Fibroblast of villous mesenchyme (primary cell): Measurements from ENCODE around the gene HOXA2. TPM values are rescaled to one million over a fixed set of nuclear protein-coding genes. Genes with fewer than 3 reads are reported as not detected.
A peak's percentile ranks its signal among the peaks of the same experiment; 100 is the strongest.

Source experiments
- DNase-seq: peaks from one replicate; pipeline ENCODE4 v3.0.0-alpha.2; 2010; ENCODE audit warnings: low read depth
- H3K4me3 ChIP-seq: 2 replicates; pipeline ENCODE4 v1.5.1; 2011; ENCODE audit warnings: low read depth, mild to moderate bottlenecking, low read length
- total RNA-seq: library from RNA; depleted of rRNA; stranded (reverse); fragments of >200 nt; gene quantifications from 2 replicates; pipeline ENCODE4 v1.2.3, GENCODE V29; 2012
- TF ChIP-seq, protein P1 (sequence below): IDR thresholded peaks from 2 replicates; pipeline ENCODE4 v1.5.1; 2012; ENCODE audit warnings: low read depth, mild to moderate bottlenecking, low read length; ENCODE audit not compliant: insufficient read depth

Gene HOXA2
- total RNA-seq, 1 donor, result 0.86 TPM

GRCh38 chr7:27073076-27073475, 29.4 kb downstream of the HOXA2 start:
- H3K4me3 ChIP-seq, result no peak overlapping the region
- DNase-seq, result no peak
- TF ChIP-seq, protein P1, sequence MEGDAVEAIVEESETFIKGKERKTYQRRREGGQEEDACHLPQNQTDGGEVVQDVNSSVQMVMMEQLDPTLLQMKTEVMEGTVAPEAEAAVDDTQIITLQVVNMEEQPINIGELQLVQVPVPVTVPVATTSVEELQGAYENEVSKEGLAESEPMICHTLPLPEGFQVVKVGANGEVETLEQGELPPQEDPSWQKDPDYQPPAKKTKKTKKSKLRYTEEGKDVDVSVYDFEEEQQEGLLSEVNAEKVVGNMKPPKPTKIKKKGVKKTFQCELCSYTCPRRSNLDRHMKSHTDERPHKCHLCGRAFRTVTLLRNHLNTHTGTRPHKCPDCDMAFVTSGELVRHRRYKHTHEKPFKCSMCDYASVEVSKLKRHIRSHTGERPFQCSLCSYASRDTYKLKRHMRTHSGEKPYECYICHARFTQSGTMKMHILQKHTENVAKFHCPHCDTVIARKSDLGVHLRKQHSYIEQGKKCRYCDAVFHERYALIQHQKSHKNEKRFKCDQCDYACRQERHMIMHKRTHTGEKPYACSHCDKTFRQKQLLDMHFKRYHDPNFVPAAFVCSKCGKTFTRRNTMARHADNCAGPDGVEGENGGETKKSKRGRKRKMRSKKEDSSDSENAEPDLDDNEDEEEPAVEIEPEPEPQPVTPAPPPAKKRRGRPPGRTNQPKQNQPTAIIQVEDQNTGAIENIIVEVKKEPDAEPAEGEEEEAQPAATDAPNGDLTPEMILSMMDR, result no peak

GRCh38 chr7:27071622-27072390, 30.7 kb downstream of the HOXA2 start:
- no peak overlapping the region for H3K4me3 ChIP-seq
- TF ChIP-seq, protein P1, result no peak
- no peak for DNase-seq

GRCh38 chr7:27068259-27068658, 34.2 kb downstream of the HOXA2 start:
- TF ChIP-seq, protein P1, result no peak
- no peak for DNase-seq

GRCh38 chr7:27066148-27066547, 36.3 kb downstream of the HOXA2 start:
- TF ChIP-seq, protein P1, result no peak
- no peak overlapping the region for H3K4me3 ChIP-seq
- peak; percentile 86 for DNase-seq

More at GRCh38 chr7:27068259-27068658, 34.2 kb downstream of the HOXA2 start:
- H3K4me3 ChIP-seq, result no peak overlapping the region

GRCh38 chr7:27065709-27066108, 36.8 kb downstream of the HOXA2 start:
- TF ChIP-seq, protein P1, result no peak
- H3K4me3 ChIP-seq, result no peak overlapping the region
- no peak for DNase-seq

DNA sequence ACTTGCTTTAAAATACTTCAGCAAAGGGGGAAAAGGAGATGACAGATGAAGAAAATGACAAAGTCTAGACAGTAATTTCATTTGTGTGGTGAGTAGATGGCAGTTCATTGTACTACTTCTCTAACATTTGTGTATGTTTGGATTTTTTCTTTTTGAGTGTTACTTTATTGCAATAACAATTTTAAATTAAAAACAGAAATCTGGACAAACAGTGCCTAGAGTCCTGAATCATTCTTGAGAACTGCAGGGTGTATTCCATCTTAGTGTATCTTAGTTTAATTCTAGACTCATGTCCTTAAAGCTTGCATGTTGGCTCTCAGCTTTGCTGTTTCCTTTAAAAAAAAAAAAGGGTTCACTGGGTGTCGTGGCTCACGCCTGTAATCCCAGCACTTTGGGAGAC, 37.8 kb downstream of the HOXA2 start:
- DNase-seq, result peak; percentile 33
- TF ChIP-seq, protein P1, result no peak
- H3K4me3 ChIP-seq, result no peak overlapping the region
